HG02943 (cell line): ENCODE data around the gene RTL1.

Experiments used
- ATAC-seq: cut with Tn5 transposase; IDR thresholded peaks from one replicate; pipeline ENCODE4 v1.9.1; 2021; ENCODE audit warnings: mild to moderate bottlenecking, low read depth, moderate library complexity; ENCODE audit not compliant: unreplicated experiment

RTL1 gene

GRCh38 chr14:100836941-100837804 lies 66.3 kb downstream of the RTL1 start:
- ATAC-seq: no peak

- ATAC-seq: no peak
Observed at GRCh38 chr14:100836311-100836805, 67.2 kb downstream of the RTL1 start.

GRCh38 chr14:100835548-100836310 lies 67.8 kb downstream of the RTL1 start:
- no peak for ATAC-seq

GRCh38 chr14:100834794-100835547 lies 68.6 kb downstream of the RTL1 start:
- ATAC-seq: no peak

- no peak for ATAC-seq
Observed at GRCh38 chr14:100834082-100834793, 69.3 kb downstream of the RTL1 start.

GRCh38 chr14:100832311-100832960 lies 71.1 kb downstream of the RTL1 start:
- no peak for ATAC-seq

GRCh38 chr14:100830681-100831080 lies 72.8 kb downstream of the RTL1 start:
- ATAC-seq: no peak
